HEK293 (cell line): ENCODE data around the gene SYNGR1.

Experiments used
- CTCF ChIA-PET: fragments of 350-600 bp; formaldehyde crosslinking; extraction: SDS; loops from one replicate; lab custom pipeline; 2021; ENCODE audit warnings: antibody characterized with exemption; lab: Yijun Ruan, JAX
- POLR2A ChIA-PET: fragments of 300-600 bp; formaldehyde crosslinking; extraction: SDS; loops from one replicate; lab custom pipeline; 2020; ENCODE audit warnings: antibody characterized with exemption, inconsistent platforms; lab: Yijun Ruan, JAX
- H3K27ac ChIP-seq: fragments of 200-500 bp; sonication (Bioruptor generic); 2 replicates; pipeline ENCODE4 v1.5.1; 2014; ENCODE audit warnings: low read depth, low read length, control low read depth, inconsistent platforms; ENCODE audit errors: extremely low read depth
- H3K36me3 ChIP-seq, 2 experiments: fragments of 200-500 bp in 1 of 2; sonication (Bioruptor generic) in 1 of 2; 1 replicate in 1 of 2; 2 replicates in 1 of 2; pipeline ENCODE4 v1.5.1; 2014 to 2017; ENCODE audit warnings: inconsistent platforms in 2 of 2, low read length in 2 of 2; ENCODE audit not compliant: control insufficient read depth in 2 of 2, insufficient read depth in 1 of 2
- H3K4me1 ChIP-seq: fragments of 200-500 bp; sonication (Bioruptor generic); 2 replicates; pipeline ENCODE4 v1.5.1; 2014; ENCODE audit warnings: mild to moderate bottlenecking, low read length, inconsistent platforms; ENCODE audit not compliant: control insufficient read depth, insufficient read depth
- H3K4me3 ChIP-seq: 2 replicates; pipeline ENCODE4 v1.5.1; 2011; ENCODE audit warnings: low read depth, mild to moderate bottlenecking, control low read depth, low read length, moderate library complexity
- H3K9me3 ChIP-seq: fragments of 200-500 bp; sonication (Bioruptor generic); 2 replicates; pipeline ENCODE4 v1.5.1; 2014; ENCODE audit warnings: low read depth, low read length, inconsistent platforms; ENCODE audit not compliant: control insufficient read depth, insufficient read depth
- BCL11A ChIP-seq: fragments of 450-650 bp; formaldehyde crosslinking; IDR thresholded peaks from 2 replicates; pipeline ENCODE4 v1.5.1; 2016; ENCODE audit warnings: low read depth, missing biosample characterization, missing genetic modification characterization
- HIC1 ChIP-seq: fragments of 450-650 bp; formaldehyde crosslinking; IDR thresholded peaks from 2 replicates; pipeline ENCODE4 v1.5.1; 2016; ENCODE audit warnings: missing biosample characterization, missing genetic modification characterization
- MZF1 ChIP-seq: fragments of 450-650 bp; formaldehyde crosslinking; IDR thresholded peaks from 2 replicates; pipeline ENCODE4 v1.5.1; 2017; ENCODE audit warnings: missing biosample characterization, missing genetic modification characterization, borderline replicate concordance
- SP2 ChIP-seq: fragments of 450-650 bp; formaldehyde crosslinking; IDR thresholded peaks from 2 replicates; pipeline ENCODE4 v1.5.1; 2016; ENCODE audit warnings: missing biosample characterization, missing genetic modification characterization
- ZBTB11 ChIP-seq: fragments of 450-650 bp; formaldehyde crosslinking; conservative IDR thresholded peaks from 2 replicates; pipeline ENCODE4 v1.5.1; 2016; ENCODE audit warnings: low read depth, missing biosample characterization, missing genetic modification characterization
- ZBTB44 ChIP-seq: fragments of 450-650 bp; IDR thresholded peaks from 2 replicates; pipeline ENCODE4 v1.5.1; 2018; ENCODE audit warnings: missing biosample characterization, mild to moderate bottlenecking, missing genetic modification characterization
- ZBTB48 ChIP-seq: fragments of 450-650 bp; formaldehyde crosslinking; IDR thresholded peaks from 2 replicates; pipeline ENCODE4 v1.5.1; 2016; ENCODE audit warnings: missing biosample characterization, missing genetic modification characterization
- ZFP37 ChIP-seq: fragments of 450-650 bp; formaldehyde crosslinking; IDR thresholded peaks from 2 replicates; pipeline ENCODE4 v1.5.1; 2016; ENCODE audit warnings: missing biosample characterization, missing genetic modification characterization
- ZNF132 ChIP-seq: fragments of 450-650 bp; formaldehyde crosslinking; IDR thresholded peaks from 2 replicates; pipeline ENCODE4 v1.5.1; 2017; ENCODE audit warnings: missing biosample characterization, missing genetic modification characterization, borderline replicate concordance
- ZNF157 ChIP-seq: fragments of 450-650 bp; formaldehyde crosslinking; IDR thresholded peaks from 2 replicates; pipeline ENCODE4 v1.5.1; 2016; ENCODE audit warnings: missing biosample characterization, missing genetic modification characterization
- ZNF18 ChIP-seq: fragments of 450-650 bp; formaldehyde crosslinking; IDR thresholded peaks from 2 replicates; pipeline ENCODE4 v1.5.1; 2016; ENCODE audit warnings: missing biosample characterization, missing genetic modification characterization
- ZNF2 ChIP-seq: fragments of 450-650 bp; formaldehyde crosslinking; IDR thresholded peaks from 2 replicates; pipeline ENCODE4 v1.5.1; 2016; ENCODE audit warnings: missing biosample characterization, missing genetic modification characterization
- ZNF280D ChIP-seq: fragments of 450-650 bp; formaldehyde crosslinking; IDR thresholded peaks from 2 replicates; pipeline ENCODE4 v1.5.1; 2016; ENCODE audit warnings: missing biosample characterization, missing genetic modification characterization
- ZNF324 ChIP-seq: fragments of 450-650 bp; formaldehyde crosslinking; IDR thresholded peaks from 2 replicates; pipeline ENCODE4 v1.5.1; 2016; ENCODE audit warnings: missing biosample characterization, missing genetic modification characterization
- ZNF404 ChIP-seq: fragments of 450-650 bp; formaldehyde crosslinking; IDR thresholded peaks from 2 replicates; pipeline ENCODE4 v1.5.1; 2017; ENCODE audit warnings: missing biosample characterization, missing genetic modification characterization
- ZNF48 ChIP-seq: fragments of 450-650 bp; formaldehyde crosslinking; IDR thresholded peaks from 2 replicates; pipeline ENCODE4 v1.5.1; 2016; ENCODE audit warnings: missing biosample characterization, missing genetic modification characterization
- ZNF664 ChIP-seq: fragments of 450-650 bp; formaldehyde crosslinking; IDR thresholded peaks from 2 replicates; pipeline ENCODE4 v1.5.1; 2016; ENCODE audit warnings: missing biosample characterization, missing genetic modification characterization
- ZNF701 ChIP-seq: fragments of 450-650 bp; formaldehyde crosslinking; IDR thresholded peaks from 2 replicates; pipeline ENCODE4 v1.5.1; 2016; ENCODE audit warnings: missing biosample characterization, missing genetic modification characterization
- ZNF830 ChIP-seq: fragments of 450-650 bp; IDR thresholded peaks from 2 replicates; pipeline ENCODE4 v1.5.0; 2018; ENCODE audit warnings: missing biosample characterization, missing genetic modification characterization, low read depth, mild to moderate bottlenecking, moderate library complexity
- TF ChIP-seq, protein P1 (sequence below): fragments of 450-650 bp; formaldehyde crosslinking; IDR thresholded peaks from 2 replicates; pipeline ENCODE4 v1.5.1; 2017; ENCODE audit warnings: missing biosample characterization, missing genetic modification characterization
- TF ChIP-seq, protein P2 (sequence below): fragments of 450-650 bp; formaldehyde crosslinking; IDR thresholded peaks from 2 replicates; pipeline ENCODE4 v1.5.1; 2016; ENCODE audit warnings: missing biosample characterization, missing genetic modification characterization

SYNGR1 gene

GRCh38 chr22:39309364-39309861 lies 40.4 kb upstream of the SYNGR1 start:
- H3K9me3 ChIP-seq, result no peaks in the 10 kb centered on the region
- POLR2A ChIA-PET, result interaction anchor here (0.6 to 4.7 kb wide), 13 partner anchors 9 to 220 kb away, joined by 3 to 93 read pairs (median 5); partner anchors contain the start of genes CBX7, PDGFB and RPL3
- H3K36me3 ChIP-seq, result peaks cover 2 to 45% of the 10 kb centered on the region in 2 experiments
- H3K27ac ChIP-seq, result peak overlapping the region; percentile 49
- no peak overlapping the region for H3K4me3 ChIP-seq
- no peaks in the 10 kb centered on the region for H3K4me1 ChIP-seq
- CTCF ChIA-PET, result interaction anchor here (0.5 to 2.5 kb wide), 11 partner anchors 9 to 1663 kb away, joined by 3 to 23 read pairs (median 5); partner anchors contain the start of gene PDGFB
- TF ChIP-seq, protein P1, sequence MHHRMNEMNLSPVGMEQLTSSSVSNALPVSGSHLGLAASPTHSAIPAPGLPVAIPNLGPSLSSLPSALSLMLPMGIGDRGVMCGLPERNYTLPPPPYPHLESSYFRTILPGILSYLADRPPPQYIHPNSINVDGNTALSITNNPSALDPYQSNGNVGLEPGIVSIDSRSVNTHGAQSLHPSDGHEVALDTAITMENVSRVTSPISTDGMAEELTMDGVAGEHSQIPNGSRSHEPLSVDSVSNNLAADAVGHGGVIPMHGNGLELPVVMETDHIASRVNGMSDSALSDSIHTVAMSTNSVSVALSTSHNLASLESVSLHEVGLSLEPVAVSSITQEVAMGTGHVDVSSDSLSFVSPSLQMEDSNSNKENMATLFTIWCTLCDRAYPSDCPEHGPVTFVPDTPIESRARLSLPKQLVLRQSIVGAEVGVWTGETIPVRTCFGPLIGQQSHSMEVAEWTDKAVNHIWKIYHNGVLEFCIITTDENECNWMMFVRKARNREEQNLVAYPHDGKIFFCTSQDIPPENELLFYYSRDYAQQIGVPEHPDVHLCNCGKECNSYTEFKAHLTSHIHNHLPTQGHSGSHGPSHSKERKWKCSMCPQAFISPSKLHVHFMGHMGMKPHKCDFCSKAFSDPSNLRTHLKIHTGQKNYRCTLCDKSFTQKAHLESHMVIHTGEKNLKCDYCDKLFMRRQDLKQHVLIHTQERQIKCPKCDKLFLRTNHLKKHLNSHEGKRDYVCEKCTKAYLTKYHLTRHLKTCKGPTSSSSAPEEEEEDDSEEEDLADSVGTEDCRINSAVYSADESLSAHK (tag by site-specific recombination), result no peak
- TF ChIP-seq ZNF830 (tag by site-specific recombination), result no peak
- TF ChIP-seq ZNF324, result no peak
- no peak for TF ChIP-seq ZNF18 (tag by site-specific recombination)
- TF ChIP-seq HIC1 (tag by site-specific recombination), result no peak
- no peak for TF ChIP-seq ZNF132 (tag by site-specific recombination)
- no peak for TF ChIP-seq ZNF280D (tag by site-specific recombination)
- no peak for TF ChIP-seq ZNF404 (tag by site-specific recombination)
- TF ChIP-seq ZNF48 (tag by site-specific recombination), result no peak
- TF ChIP-seq ZNF2, result no peak
- TF ChIP-seq MZF1 (tag by site-specific recombination), result no peak
- TF ChIP-seq ZBTB48 (tag by site-specific recombination), result peak; percentile 60
- TF ChIP-seq BCL11A (tag by site-specific recombination), result no peak
- TF ChIP-seq ZBTB44 (tag by site-specific recombination), result peak; percentile 61; the same call in 1 of the 2 replicates
- no peak for TF ChIP-seq SP2 (tag by site-specific recombination)
- TF ChIP-seq, protein P2, sequence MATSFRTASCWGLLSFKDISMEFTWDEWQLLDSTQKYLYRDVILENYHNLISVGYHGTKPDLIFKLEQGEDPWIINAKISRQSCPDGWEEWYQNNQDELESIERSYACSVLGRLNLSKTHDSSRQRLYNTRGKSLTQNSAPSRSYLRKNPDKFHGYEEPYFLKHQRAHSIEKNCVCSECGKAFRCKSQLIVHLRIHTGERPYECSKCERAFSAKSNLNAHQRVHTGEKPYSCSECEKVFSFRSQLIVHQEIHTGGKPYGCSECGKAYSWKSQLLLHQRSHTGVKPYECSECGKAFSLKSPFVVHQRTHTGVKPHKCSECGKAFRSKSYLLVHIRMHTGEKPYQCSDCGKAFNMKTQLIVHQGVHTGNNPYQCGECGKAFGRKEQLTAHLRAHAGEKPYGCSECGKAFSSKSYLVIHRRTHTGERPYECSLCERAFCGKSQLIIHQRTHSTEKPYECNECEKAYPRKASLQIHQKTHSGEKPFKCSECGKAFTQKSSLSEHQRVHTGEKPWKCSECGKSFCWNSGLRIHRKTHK (tag by site-specific recombination), result no peak
- no peak for TF ChIP-seq ZFP37
- TF ChIP-seq ZNF157, result no peak
- no peak for TF ChIP-seq ZNF664 (tag by site-specific recombination)
- TF ChIP-seq ZBTB11 (tag by site-specific recombination), result no peak
- TF ChIP-seq ZNF701 (tag by site-specific recombination), result no peak
